GM23338 (cell line): ENCODE results near the gene TRIO. TPM values are rescaled to one million over a fixed set of nuclear protein-coding genes. Genes with fewer than 3 reads are reported as not detected.

Experiments
- ATAC-seq: fragments of 200-7000 bp; cut with Tn5 transposase; 3 replicates; pipeline ENCODE4 v1.9.1; 2020
- DNase-seq: peaks from one replicate; pipeline ENCODE4 v3.0.0-alpha.2; 2015; ENCODE audit warnings: low spot score
- H2AFZ ChIP-seq: fragments of 200-600 bp; sonication (generic); 2 replicates; pipeline ENCODE4 v1.8.0; 2016; ENCODE audit warnings: antibody characterized with exemption, mild to moderate bottlenecking, moderate library complexity
- H3F3A ChIP-seq: fragments of 200-600 bp; sonication (generic); replicated peaks from 2 replicates; pipeline ENCODE4 v1.8.0; 2017; ENCODE audit warnings: antibody characterized with exemption, mixed run types, low read depth
- H3K27ac ChIP-seq: fragments of 200-600 bp; sonication (generic); 2 replicates; pipeline ENCODE4 v1.6.1; 2016; ENCODE audit warnings: low read depth
- H3K27me3 ChIP-seq: fragments of 200-600 bp; sonication (generic); 2 replicates; pipeline ENCODE4 v1.8.0; 2016; ENCODE audit warnings: mild to moderate bottlenecking, mixed run types, moderate library complexity; ENCODE audit not compliant: insufficient read depth
- H3K36me3 ChIP-seq: fragments of 200-600 bp; sonication (generic); 2 replicates; pipeline ENCODE4 v1.8.0; 2016; ENCODE audit warnings: mild to moderate bottlenecking; ENCODE audit not compliant: insufficient read depth
- H3K4me1 ChIP-seq: fragments of 200-600 bp; sonication (generic); 2 replicates; pipeline ENCODE4 v1.8.0; 2016; ENCODE audit warnings: mild to moderate bottlenecking, moderate library complexity; ENCODE audit not compliant: insufficient read depth
- H3K4me2 ChIP-seq: fragments of 200-600 bp; sonication (generic); 2 replicates; pipeline ENCODE4 v1.7.1; 2017; ENCODE audit warnings: mixed run types
- H3K4me3 ChIP-seq: fragments of 200-600 bp; sonication (generic); 2 replicates; pipeline ENCODE4 v1.6.1; 2016; ENCODE audit warnings: mixed run types
- H3K79me2 ChIP-seq: fragments of 200-600 bp; sonication (generic); replicated peaks from 2 replicates; pipeline ENCODE4 v1.8.0; 2017; ENCODE audit warnings: mild to moderate bottlenecking; ENCODE audit not compliant: insufficient read depth
- H3K9me2 ChIP-seq: fragments of 200-600 bp; sonication (generic); 2 replicates; pipeline ENCODE4 v1.8.0; 2017; ENCODE audit not compliant: insufficient read depth
- H4K20me1 ChIP-seq: fragments of 200-600 bp; sonication (generic); replicated peaks from 2 replicates; pipeline ENCODE4 v1.8.0; 2017; ENCODE audit warnings: mild to moderate bottlenecking; ENCODE audit not compliant: insufficient read depth
- H3K27ac Mint-ChIP-seq: 2 replicates; pipeline ENCODE4 v1.8.0; 2020; ENCODE audit warnings: inconsistent platforms, mild to moderate bottlenecking, moderate library complexity, mixed read lengths
- H3K27me3 Mint-ChIP-seq: 3 replicates; pipeline ENCODE4 v1.8.0; 2022; ENCODE audit warnings: low read depth, mild to moderate bottlenecking, moderate library complexity, mixed read lengths, inconsistent platforms; ENCODE audit not compliant: insufficient read depth, poor library complexity
- H3K36me3 Mint-ChIP-seq: 3 replicates; pipeline ENCODE4 v1.8.0; 2021; ENCODE audit warnings: low read depth, mild to moderate bottlenecking, inconsistent platforms, moderate library complexity, mixed read lengths
- H3K4me1 Mint-ChIP-seq: 3 replicates; pipeline ENCODE4 v1.8.0; 2020; ENCODE audit warnings: mild to moderate bottlenecking, inconsistent platforms, mixed read lengths
- H3K4me3 Mint-ChIP-seq: 3 replicates; pipeline ENCODE4 v1.8.0; 2021; ENCODE audit warnings: moderate library complexity, mild to moderate bottlenecking, inconsistent platforms, mixed read lengths
- H3K9me3 Mint-ChIP-seq: 3 replicates; pipeline ENCODE4 v1.8.0; 2020; ENCODE audit warnings: moderate library complexity, mild to moderate bottlenecking, inconsistent platforms, mixed read lengths
- CREB1 ChIP-seq: fragments of 250-450 bp; sonication (Bioruptor Pico); IDR thresholded peaks from 2 replicates; pipeline ENCODE4 v1.5.0; 2020; ENCODE audit warnings: low read depth, mild to moderate bottlenecking, moderate library complexity
- JUNB ChIP-seq: IDR thresholded peaks from one replicate; pipeline ENCODE4 v1.6.1; 2016; ENCODE audit warnings: antibody characterized with exemption; ENCODE audit not compliant: unreplicated experiment
- NANOG ChIP-seq: IDR thresholded peaks from 2 replicates; pipeline ENCODE4 v1.6.1; 2016; ENCODE audit warnings: antibody characterized with exemption, borderline replicate concordance
- POLR2AphosphoS5 ChIP-seq: IDR thresholded peaks from 2 replicates; pipeline ENCODE4 v1.6.1; 2016; ENCODE audit warnings: antibody characterized with exemption, low read depth
- REST ChIP-seq: IDR thresholded peaks from one replicate; pipeline ENCODE4 v1.6.1; 2018; ENCODE audit warnings: antibody characterized with exemption; ENCODE audit not compliant: unreplicated experiment
- STAT1 ChIP-seq: IDR thresholded peaks from one replicate; pipeline ENCODE4 v1.6.1; 2016; ENCODE audit warnings: antibody characterized with exemption; ENCODE audit not compliant: unreplicated experiment
- ZNF331 ChIP-seq: fragments of 250-450 bp; sonication (Bioruptor Pico); IDR thresholded peaks from 2 replicates; pipeline ENCODE4 v1.5.0; 2020; ENCODE audit warnings: low read depth, mild to moderate bottlenecking, moderate library complexity
- ZNF462 ChIP-seq: fragments of 250-450 bp; sonication (Bioruptor Pico); IDR thresholded peaks from 2 replicates; pipeline ENCODE4 v1.5.0; 2020; ENCODE audit warnings: mild to moderate bottlenecking, moderate library complexity
- polyA plus RNA-seq: library from polyadenylated mRNA; unstranded; fragments of >200 nt; fragmentation: Nextera tagmentation; extraction: Ambion mirVana; gene quantifications from 2 replicates; pipeline ENCODE4 v1.2.1, GENCODE V29; 2016
- total RNA-seq: library from RNA; depleted of rRNA; stranded (reverse); fragments of >200 nt; shearing (Covaris generic); gene quantifications from 2 replicates; pipeline ENCODE4 v1.2.3, GENCODE V29; 2014
- TF ChIP-seq, protein P1 (sequence below): IDR thresholded peaks from 2 replicates; pipeline ENCODE4 v1.6.1; 2016; ENCODE audit warnings: antibody characterized with exemption

Gene TRIO
- total and polyA plus RNA-seq, 2 experiments from 2014 or later = 13.8 to 113 TPM

DNA sequence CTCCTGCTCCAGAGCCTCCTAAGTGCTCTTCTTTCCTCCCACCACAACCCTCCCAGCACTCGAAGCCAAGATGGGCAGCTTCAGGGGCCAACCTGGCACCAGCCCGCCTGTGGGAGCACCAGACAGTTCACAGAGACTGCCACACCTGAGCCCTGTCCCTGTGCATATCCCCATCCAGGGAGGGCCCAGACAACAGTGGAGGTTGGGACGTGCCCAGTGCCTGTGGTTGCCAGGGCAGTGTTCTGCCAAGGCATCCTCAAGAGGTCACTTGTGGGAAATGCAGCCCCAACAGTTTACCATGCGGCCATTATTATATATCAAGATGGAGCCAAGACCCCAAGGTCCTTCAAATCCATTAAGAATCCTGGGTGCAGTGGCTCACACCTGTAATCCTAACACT, 23.0 kb upstream of the TRIO start:
- H3K27me3 Mint-ChIP-seq = peaks cover 1% of the 10 kb centered on the region
- H3K36me3 ChIP-seq = no peaks in the 10 kb centered on the region
- peaks cover 16% of the 10 kb centered on the region for H3K4me1 ChIP-seq
- no peak overlapping the region for H3K4me2 ChIP-seq
- peaks cover 11% of the 10 kb centered on the region; the same call in 1 of the 2 replicates for H3K9me2 ChIP-seq
- ATAC-seq (no peak), DNase-seq (no peak)
- no peaks in the 10 kb centered on the region for H3K79me2 ChIP-seq
- no peak overlapping the region for H3K4me3 ChIP-seq
- H4K20me1 ChIP-seq = no peaks in the 10 kb centered on the region
- H2AFZ ChIP-seq = no peak overlapping the region
- no peak overlapping the region for H3K27ac ChIP-seq
- no peak overlapping the region for H3K27ac Mint-ChIP-seq
- H3K4me1 Mint-ChIP-seq = peaks cover 18% of the 10 kb centered on the region
- no peaks in the 10 kb centered on the region for H3K27me3 ChIP-seq
- no peaks in the 10 kb centered on the region for H3F3A ChIP-seq
- no peaks in the 10 kb centered on the region for H3K9me3 Mint-ChIP-seq
- H3K4me3 Mint-ChIP-seq = no peak overlapping the region
- H3K36me3 Mint-ChIP-seq = no peaks in the 10 kb centered on the region
- TF ChIP-seq STAT1 (no peak), ZNF462 (CRISPR knock-in tag) (no peak), ZNF331 (no peak), JUNB (no peak), CREB1 (no peak), NANOG (no peak), POLR2AphosphoS5 (no peak), REST (no peak)
- TF ChIP-seq, protein P1, sequence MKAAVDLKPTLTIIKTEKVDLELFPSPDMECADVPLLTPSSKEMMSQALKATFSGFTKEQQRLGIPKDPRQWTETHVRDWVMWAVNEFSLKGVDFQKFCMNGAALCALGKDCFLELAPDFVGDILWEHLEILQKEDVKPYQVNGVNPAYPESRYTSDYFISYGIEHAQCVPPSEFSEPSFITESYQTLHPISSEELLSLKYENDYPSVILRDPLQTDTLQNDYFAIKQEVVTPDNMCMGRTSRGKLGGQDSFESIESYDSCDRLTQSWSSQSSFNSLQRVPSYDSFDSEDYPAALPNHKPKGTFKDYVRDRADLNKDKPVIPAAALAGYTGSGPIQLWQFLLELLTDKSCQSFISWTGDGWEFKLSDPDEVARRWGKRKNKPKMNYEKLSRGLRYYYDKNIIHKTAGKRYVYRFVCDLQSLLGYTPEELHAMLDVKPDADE = no peak
